HTERT RPE-1 (cell line): ENCODE measurements around the gene CTSL.

ENCODE experiments used
- in situ Hi-C: fragments of 300-500 bp; cut with MboI; formaldehyde crosslinking; loops from 4 replicates; pipeline ENCODE4 v1.14.3; 2020; ENCODE audit warnings: low sequenced_read_pairs

The CTSL gene

DNA sequence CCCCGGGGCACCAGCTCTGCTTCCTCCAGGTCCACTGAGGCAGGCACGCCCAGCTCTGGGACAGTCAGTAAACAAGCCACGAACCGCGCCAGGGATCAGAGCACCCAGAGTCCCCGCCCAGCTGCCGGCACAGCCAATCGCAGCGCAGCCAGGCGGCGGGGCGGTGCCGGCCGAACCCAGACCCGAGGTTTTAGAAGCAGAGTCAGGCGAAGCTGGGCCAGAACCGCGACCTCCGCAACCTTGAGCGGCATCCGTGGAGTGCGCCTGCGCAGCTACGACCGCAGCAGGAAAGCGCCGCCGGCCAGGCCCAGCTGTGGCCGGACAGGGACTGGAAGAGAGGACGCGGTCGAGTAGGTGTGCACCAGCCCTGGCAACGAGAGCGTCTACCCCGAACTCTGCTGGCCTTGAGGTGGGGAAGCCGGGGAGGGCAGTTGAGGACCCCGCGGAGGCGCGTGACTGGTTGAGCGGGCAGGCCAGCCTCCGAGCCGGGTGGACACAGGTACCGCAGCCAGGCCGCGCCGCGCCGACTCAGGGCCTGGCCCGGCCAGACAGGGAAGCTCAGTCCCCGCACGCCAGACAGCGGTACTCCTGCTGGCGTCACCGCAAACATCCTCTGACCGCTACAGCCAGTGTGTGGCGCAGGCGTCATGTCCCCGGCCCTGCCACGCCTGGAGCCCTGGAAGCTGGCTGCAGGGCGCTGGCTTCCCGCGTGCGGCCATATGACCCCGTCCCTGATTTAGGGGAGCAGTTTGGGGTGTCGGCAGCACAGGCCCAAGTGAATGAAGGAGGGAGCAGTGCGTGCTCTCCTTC lies at the start of gene CTSL:
Gene CTSL, plus strand, starts transcription at position 220 of the 810 bp plus-strand sequence. CDS start 1,485 bp downstream, outside the sequence.
- in situ Hi-C loops = no loop called here

DNA sequence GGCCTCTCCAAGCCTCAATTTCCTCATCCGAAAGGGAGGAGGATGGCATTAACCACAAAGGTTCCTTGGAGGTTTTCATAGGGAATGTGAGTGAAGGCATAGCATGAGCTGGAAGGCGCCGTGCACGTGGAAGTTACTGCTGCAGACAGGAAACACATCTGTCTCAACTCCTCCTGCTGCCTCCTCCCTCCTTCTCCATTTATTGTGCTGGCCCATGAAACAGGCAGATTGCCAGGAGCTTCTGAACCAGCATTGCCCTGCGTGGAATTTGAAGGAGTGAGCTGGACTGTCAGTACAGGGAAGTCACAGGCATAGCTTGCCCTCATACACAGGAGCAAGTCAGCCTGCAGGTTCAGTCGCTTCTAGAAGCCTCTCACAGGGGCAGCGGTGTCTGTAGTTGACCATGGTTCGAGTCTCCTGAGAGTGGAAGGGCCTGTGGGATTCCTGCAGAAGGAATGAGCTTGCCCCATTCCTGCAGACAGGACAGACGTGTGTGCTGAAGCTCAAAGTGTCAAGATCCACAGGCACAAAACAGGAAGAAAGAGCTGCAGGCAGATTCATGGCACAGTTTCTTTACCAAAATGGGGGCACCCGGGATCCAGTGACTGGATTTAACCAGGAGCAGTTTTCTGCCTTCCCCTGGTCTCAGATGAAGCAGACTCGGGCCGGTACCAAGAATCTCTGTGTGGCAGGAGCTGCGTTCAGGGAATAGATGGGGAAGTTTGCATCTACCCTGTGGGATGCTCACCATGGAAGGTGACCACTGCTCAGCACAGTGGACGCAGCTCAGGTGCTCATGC lies 48.7 kb upstream of the CTSL start:
- in situ Hi-C loops = loop anchor here (25.0 kb wide), 1 partner anchor 135 kb away; no protein-coding TSS in a partner anchor

DNA sequence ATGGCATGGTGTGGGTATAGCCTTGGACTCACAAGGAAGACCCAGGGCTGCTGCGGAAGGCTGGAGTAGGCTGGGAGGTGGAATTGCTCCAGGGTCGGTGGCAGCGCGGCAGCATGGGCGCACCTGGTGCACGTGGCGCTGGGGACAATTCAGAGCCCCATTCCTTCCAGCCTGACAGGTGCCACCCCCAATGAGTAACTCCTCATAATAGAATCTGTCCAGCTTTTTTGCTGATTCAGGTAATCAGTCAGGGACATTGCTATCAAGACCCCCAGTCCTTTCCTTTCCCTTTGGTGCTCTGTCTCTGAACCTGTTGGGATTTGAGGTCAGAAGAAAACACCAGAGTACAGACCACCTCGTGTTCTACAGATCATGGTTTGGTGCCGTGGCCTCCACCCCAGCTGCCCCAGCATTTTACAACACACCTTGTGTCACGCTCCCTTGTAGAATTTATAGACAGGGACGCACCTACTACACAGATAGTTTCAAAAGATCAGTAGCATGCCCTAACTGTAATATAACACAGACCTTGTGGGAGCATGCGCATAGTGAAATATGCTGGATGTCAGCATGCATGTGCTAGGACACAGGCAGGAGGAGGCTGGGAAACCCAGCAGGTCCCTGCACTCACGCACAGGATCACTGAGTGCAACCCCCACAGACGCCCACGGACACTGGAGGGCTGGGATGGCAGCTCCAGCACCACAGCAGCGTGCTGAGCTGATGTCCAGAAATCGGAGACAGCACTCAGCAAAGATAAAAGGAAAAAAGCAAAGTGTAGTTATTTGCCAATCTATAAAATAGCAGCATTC lies 47.9 kb upstream of the CTSL start:
- in situ Hi-C loops = loop anchor here (25.0 kb wide), 1 partner anchor 134 kb away; no protein-coding TSS in a partner anchor

DNA sequence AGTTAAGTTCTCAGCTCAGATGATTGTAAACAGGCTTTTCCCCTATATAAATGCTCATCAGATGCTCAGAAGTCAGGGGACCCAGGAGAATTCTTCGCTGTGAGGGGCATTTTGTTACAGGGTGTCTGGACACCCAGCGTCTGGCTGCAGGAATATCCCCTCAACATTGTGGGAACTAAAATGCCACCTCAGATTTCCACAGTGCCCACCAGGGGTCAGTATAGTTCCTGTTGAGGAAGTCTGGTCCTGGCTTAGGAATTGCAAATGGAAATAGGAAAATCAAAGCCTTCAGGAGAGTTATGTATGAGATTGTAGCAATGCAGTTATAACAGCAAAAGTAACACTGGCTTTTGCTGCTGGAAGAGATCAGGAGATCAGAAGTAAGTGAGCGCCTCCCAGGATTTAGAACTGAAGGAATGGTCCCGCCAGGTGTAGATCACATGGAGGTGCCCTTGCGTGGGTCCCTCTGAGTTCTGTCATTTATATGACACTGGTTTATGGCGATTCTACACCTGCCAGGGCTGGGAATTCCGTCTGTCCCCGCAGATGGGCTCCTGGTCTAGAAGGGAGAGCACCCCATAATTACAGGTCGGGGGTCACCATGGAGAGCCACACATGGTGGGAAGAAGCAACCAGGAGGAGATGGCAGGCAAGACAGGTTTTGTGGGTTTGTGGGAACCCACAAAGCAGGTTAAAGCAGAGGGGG lies 47.1 kb upstream of the CTSL start:
- in situ Hi-C loops = loop anchor here (25.0 kb wide), 1 partner anchor 133 kb away; no protein-coding TSS in a partner anchor

DNA sequence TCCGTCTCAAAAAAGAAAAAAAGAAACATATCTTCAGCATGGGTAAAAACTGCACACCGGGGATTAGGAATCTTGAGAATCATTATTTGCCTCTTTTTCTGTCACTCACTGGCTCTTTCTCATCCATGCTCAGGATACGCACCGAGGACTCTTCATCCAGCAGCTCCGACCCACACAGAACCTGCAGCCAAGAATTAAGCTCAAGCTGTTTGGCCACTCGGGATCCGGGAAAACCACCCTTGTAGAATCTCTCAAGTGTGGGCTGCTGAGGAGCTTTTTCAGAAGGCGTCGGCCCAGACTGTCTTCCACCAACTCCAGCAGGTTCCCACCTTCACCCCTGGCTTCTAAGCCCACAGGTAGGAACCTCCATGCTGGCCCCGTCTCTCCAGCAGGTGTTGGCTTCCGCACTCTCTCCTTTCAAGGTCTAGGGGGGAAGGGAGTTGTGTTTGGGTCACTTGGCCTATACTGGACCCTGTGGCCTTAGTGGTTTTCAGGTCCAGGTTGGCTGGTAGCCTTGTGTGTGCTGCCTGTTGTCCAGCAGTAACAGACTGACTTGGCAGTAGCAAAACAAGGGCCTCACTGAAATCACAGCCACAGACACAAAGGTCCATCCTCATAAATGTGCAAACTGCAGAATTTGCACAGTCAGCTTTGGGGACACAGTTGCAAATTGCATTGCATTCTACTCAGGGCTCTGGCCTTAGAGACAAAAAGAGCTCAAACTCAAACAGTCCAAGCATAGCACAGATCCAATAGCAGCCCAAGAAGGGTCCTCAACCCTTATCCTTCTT lies 44.5 kb upstream of the CTSL start:
- in situ Hi-C loops = loop anchor here (25.0 kb wide), 1 partner anchor 131 kb away; no protein-coding TSS in a partner anchor

DNA sequence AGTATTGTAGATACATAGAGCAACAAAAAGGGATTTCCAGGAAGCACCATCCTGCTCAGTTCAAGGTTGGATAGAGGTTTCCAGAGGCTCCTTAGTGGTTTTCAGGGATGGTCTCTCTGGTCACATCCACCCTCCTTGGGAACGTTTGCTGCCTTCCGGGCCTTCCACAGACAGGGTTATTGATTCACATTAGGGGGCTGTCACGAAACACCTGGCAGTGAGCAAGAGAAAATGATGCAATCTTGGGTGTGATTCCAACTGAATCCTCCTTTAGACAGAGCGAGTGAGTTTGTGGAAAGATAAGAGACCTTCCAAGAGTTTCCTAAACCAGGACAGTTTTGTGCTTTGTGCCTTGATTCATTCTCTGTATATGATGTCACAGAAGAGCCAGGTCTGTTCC lies 43.8 kb upstream of the CTSL start:
- in situ Hi-C loops = loop anchor here (25.0 kb wide), 1 partner anchor 130 kb away; no protein-coding TSS in a partner anchor

DNA sequence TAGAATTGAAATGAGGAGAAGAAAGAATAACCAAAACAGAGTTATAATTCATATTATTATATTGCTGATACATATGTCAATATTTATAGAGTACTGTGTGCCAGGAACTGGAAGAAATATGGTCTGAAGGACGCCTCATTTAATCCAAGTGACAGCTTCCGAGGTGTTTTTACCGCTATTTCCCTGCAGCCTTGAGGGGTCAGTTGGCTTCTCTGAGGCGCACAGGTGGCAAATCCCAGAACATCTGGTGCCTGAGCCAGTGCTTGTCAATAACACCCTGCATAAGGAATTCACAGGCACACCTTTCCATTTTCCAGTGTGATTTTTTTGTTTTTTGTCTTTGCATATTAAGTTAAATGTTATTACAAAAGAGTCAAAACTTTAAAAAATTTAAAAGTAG lies 43.3 kb upstream of the CTSL start:
- in situ Hi-C loops = loop anchor here (25.0 kb wide), 1 partner anchor 130 kb away; no protein-coding TSS in a partner anchor

DNA sequence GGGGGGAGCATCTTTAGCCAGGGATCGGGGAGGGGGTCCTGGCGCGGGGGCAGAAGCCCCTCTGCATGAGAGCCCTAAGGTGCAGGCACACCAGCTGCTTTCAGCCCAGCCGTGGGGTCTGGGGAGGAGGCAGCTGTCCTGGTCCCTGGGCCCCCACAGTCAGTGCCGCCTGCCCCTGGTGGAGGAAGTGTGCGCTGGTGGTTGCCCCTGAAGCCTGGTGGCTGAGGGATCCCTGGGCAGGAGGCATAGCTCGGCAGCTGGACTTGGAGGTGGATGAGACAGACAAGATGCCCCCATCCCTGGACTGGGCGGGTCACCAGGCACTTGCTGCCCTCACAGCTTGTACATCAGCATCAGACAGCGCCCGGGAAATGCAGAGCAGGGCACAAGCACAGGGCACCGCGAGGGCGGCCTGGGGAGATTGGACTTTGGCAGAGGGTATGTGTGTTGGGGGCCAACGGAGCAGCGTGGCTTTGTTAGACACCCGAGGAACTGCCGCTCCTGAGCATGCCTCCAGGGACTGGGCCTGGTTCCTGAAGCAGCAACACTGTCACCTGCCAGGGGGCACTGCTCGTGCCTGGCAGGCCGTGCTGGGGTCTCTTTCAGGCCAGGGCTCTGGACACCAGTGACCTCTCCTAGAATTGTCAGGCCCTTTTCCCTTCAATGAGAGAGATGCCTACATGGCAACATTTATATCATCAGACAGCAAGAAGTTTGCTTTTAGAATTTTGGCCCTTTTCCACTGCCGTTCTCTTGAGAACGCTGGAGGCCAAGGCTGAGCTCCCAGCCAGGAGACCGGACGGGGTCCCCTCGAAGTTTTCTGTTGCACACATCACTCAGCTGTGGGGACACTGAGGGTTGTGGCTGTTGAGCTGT lies 41.9 kb upstream of the CTSL start:
- in situ Hi-C loops = loop anchor here (25.0 kb wide), 1 partner anchor 128 kb away; no protein-coding TSS in a partner anchor

DNA sequence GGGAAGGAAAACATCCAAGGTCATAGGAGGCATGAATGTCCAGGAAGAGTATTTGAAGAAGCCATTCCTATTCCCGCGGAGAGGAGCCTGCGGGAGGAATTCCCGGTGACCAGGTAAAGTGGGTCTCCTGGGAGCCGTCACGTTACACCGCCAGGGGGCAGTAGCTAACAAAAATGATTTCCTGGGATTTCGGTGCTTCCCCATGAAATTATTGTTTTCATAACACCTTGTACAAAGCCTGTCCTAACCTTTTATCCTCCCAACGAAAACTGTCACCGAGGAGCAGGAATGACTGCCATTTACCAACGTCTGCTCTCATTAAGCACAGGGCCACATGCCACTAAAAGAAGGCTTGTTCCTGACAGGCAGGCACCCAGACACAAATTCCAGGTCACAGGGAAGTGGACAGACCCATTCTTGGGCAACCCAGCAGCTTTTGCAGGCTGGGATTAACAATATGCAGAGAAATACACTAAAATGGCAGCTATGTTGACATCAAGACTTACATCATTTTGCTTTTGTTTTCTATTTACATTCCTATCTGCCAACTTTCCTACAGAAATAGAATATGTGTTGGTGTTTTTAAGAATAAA lies 41.2 kb upstream of the CTSL start:
- in situ Hi-C loops = loop anchor here (25.0 kb wide), 1 partner anchor 128 kb away; no protein-coding TSS in a partner anchor

DNA sequence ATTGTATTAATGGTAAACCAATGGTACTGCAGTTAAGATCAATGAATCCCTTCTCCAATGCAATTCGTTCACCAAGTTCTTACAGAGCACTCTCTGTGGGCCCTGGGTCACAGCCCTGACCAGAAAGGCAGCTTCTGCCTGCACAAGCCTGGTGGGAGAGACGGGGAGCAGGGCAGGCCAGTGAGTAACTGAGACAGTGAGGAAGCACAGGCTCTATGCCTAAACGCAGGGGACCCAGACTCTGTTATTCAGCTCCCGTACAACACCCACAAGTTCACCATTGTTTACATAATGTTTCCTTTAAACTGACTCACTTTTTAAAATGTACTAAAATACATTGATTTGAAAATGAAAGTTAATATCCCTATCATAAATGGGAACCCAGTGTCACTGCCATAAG lies 40.5 kb upstream of the CTSL start:
- in situ Hi-C loops = loop anchor here (25.0 kb wide), 1 partner anchor 127 kb away; no protein-coding TSS in a partner anchor

DNA sequence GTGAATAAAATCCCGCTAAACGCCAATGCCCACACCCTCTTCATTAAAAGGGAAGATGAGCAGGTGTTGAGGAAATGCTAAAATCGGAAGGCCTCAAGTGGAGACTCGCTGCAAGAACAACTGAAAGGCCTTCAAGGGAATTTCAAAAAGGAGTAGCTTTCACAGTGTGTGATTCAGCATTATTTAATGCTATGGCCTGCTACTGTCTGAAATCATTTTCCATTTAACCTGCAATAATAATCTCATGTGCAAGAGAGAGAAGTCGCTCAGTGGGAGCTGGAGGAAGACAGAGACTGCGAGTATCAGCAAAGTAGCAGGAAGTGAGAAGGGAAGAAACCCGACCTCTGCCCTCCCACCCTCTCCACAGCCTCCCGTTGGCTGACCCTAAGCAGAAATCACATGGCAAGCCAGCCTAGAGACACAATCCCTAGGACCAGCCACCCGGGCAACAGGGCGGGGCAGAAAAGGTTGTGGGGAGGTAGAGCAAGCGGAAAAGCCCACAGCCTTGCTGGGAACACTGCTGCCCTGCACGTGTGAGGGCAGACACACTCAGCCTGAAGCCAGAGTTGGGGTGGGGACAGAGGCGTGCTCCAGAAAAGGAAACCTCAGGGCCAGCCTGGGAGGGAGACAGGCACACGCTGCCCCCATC lies 39.9 kb upstream of the CTSL start:
- in situ Hi-C loops = loop anchor here (25.0 kb wide), 1 partner anchor 126 kb away; no protein-coding TSS in a partner anchor

DNA sequence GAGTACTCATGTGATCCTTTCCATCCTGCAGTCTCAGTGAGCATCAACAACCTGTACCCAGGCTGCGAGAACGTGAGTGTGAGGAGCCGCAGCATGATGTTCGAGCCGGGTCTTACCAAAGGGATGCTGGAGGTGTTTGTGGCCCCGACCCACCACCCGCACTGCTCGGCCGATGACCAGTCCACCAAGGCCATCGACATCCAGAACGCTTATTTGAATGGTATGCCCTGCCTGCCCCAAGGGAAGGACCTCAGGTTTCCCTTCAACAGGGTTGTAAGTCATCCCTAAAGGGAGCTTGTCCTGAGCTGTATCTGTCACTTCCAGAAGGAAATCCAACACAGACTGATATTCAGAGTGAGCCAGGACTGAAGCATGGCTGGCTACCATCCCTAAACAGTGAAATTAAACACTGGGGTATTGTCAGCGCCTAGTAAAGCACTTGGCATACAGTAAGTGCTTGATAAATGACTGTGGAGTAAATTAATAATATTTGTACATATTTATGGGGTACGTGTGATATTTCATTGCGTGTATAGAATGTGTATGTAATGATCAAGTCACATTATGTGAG lies 39.3 kb upstream of the CTSL start:
- in situ Hi-C loops = loop anchor here (25.0 kb wide), 1 partner anchor 126 kb away; no protein-coding TSS in a partner anchor

DNA sequence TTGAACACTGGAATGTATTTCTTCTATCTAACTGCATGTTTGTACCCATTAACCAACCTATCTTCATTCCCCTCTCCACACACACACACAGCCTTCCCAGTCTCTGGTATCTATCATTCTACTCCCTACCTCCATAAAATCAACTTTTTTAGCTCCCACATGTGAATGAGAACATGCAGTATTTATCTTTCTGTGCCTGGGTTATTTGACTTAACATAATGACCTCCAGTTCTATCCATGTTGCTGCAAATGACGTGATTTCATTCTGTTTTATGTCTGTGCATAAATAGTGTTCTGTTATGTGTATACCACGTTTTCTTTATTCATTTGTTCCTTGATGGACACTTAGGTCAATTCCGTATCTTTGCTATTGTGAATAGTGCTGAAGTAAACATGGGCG lies 38.7 kb upstream of the CTSL start:
- in situ Hi-C loops = loop anchor here (25.0 kb wide), 1 partner anchor 125 kb away; no protein-coding TSS in a partner anchor

DNA sequence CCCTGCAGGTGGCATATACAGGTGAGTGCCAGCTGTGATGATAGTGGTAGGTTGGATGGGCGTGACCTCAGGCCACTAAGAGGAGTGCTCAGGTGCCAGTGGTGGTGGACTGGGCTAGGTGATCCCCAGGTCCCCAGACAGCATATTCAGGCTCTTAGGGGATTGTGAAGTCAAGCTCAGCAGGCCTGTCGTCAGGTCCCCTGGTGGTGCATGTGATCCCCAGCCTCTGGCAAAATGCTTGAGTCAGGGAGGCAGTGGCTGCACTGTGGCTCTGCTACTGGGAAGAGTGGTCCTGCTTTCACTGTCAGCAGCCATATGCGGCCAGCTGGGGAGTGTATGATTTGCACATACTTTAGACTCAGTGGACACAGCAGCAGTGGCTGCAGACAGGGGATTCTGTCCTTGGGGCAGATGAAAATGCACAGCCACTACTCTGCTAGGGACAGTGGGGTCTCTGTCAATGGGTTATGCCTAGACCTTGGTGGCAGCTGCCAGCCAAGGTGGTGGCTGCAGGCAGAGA lies 31.6 kb upstream of the CTSL start:
- in situ Hi-C loops = loop anchor here (25.0 kb wide), 1 partner anchor 118 kb away; no protein-coding TSS in a partner anchor

DNA sequence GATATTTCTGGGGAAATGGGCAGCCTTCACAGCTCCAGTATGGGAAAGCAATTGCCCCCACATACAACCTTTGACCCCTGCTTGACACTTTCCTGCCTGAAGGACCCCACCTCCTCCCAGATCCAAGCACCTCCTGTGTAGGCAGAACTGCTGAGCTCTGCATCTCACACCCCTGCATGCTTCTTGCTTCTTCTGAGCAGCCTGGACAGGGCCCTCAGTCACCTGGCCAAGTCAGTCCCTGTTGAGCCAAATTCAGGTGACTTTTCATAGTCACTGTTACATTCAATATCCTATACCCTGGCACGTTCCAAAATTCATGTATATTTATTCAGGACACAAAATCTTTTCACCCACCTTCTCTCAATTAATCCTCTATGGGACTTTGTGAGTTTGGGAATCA lies 30.4 kb upstream of the CTSL start:
- in situ Hi-C loops = loop anchor here (25.0 kb wide), 1 partner anchor 117 kb away; no protein-coding TSS in a partner anchor

DNA sequence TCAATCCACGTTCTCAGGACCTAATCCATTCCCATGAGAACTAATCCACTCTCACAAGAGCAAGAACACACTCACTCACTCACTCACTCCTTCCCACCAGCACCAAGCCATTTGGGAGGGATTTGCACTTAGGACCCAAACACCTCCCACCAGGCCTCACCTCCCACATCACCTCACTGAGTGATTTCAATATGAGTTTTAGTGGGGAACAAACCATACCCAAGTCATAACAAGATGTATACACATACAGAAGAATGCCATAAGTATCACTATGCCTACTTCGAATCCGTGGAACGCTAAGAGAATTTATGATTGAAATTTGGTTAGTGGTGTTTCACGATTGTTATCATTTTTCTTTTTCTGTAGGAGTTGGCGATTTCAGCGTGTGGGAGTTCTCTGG lies 29.3 kb upstream of the CTSL start:
- in situ Hi-C loops = loop anchor here (25.0 kb wide), 1 partner anchor 116 kb away; no protein-coding TSS in a partner anchor
